HG03575 (cell line): Measurements from ENCODE around the gene C11orf24.

Source experiments
- ATAC-seq: cut with Tn5 transposase; IDR thresholded peaks from one replicate; pipeline ENCODE4 v1.9.1; 2021; ENCODE audit not compliant: unreplicated experiment, insufficient number of reproducible peaks, low FRiP score; ENCODE audit errors: extremely low read depth

The C11orf24 gene

DNA sequence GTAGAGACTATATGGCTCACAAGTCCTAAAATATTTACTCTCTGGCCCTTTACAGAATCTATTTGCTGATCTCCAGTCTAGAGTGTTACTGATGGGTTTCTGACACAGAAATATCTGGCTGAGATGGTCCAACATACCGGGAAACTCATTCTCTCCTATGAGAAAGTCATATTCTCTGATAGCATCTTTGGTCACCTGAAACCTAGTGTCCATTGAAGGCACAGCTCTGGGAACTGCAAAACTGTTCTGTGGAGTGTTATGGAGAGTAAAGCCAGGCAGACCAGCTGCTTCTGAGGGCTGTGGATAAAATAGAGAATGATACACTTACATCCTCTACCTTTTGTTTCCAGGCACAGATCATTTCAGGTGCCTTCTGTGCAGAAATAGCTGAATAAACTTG, 2.5 kb upstream of the C11orf24 start:
- no peak for ATAC-seq

DNA sequence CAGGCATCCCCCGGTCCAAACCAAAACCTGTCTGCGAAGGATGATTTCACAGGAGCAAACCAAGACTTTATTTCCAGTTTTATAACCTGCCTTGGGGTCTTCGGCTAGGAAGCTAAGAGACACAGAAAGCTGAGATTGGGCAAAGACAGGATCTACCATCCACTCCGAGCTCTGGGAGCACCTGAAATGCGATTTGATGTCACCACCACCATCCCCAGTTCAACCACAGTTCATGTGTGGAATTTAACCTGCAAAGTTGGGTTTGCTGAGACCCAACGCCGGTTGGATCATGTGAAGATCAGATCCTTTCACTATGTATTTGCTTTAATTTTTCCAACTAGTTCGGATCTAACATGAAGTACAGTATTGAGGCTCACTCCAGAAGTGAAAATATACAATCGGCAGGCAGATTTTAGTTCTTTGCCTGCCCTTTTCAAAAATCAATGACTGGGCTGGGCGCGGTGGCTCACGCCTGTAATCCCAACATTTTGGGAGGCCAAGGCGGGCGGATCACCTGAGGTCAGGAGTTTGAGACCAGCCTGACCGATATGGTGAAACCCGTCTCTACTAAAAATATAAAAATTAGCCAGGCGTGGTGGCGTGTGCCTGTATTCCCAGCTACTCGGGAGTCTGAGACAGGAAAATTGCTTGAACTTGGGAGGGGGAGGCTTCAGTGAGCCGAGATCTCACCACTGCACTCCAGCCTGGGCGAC, 1.4 kb upstream of the C11orf24 start:
- ATAC-seq, result no peak

- ATAC-seq, result no peak
Observed at GRCh38 chr11:68271023-68271780, 571 bp downstream of the C11orf24 start.

DNA sequence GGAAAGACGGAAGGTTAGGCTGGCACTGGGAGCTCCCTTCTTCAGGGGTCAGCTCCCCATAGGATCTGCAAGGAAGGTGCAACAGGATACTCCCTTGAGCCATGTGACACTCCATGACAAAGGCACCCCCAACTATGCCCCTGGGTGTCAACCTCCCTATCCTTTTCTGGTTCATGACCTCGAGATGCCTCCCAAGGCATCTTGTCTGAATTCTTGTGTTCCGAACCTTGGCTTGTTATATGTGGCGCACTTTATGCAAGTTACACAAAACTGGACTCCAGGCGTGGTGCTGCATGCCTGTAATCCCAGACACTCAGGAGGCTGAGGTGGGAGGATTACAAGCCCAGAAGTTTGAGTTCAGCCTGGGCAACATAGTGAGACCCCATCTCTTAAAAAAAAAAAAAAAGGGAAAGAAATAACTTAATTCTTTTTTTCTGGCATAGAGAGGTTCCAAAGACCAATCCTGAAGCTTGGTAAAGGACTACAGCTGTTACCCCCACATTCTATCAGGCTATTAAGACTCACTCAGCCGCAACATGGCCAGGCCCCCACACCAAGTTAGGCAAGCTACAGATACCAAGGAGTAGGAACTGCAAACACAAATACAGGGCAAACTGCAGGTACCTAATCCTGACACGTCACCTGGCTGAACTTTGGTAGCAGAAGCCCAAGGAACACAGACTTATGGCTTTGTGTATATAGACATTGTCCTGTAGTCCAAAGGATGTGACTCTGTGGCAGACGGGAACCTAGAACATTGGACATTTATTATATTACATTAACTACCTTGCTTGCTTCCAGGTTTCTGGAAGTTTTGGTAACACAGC, 1.4 kb downstream of the C11orf24 start:
- ATAC-seq, result no peak

DNA sequence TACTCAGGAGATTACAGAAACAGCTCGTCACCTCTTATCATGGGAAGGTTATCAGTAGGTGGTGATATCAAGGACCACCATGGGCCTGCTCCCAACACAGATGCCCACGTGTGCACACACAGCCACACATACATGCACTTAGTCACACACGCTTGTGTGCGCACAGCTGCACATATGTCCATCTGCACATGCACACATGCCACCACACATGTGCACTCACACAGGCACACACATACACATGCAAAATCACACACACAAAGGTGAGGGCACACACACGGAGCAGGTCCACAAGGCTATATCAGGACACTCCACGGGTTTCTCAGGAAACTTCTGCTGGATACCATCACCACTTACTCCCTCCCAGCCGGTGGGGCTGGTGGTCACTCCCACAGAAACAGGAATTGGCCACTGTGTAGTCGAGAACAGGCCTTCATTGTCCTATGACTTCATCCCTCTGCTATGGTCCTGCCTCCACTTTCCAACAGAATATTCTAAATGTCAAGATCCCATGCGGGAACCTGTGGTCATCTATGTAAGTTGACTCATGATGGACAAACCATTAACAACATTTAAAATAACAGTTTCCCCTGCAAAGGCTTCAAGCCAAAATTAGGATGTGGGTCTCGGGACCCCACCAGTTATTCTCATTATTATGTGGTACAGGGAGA, 2.2 kb downstream of the C11orf24 start:
- no peak for ATAC-seq

- no peak for ATAC-seq
Observed at GRCh38 chr11:68267881-68268240, 3.9 kb downstream of the C11orf24 start.

- no peak for ATAC-seq
Observed at GRCh38 chr11:68266936-68267880, 4.6 kb downstream of the C11orf24 start.

DNA sequence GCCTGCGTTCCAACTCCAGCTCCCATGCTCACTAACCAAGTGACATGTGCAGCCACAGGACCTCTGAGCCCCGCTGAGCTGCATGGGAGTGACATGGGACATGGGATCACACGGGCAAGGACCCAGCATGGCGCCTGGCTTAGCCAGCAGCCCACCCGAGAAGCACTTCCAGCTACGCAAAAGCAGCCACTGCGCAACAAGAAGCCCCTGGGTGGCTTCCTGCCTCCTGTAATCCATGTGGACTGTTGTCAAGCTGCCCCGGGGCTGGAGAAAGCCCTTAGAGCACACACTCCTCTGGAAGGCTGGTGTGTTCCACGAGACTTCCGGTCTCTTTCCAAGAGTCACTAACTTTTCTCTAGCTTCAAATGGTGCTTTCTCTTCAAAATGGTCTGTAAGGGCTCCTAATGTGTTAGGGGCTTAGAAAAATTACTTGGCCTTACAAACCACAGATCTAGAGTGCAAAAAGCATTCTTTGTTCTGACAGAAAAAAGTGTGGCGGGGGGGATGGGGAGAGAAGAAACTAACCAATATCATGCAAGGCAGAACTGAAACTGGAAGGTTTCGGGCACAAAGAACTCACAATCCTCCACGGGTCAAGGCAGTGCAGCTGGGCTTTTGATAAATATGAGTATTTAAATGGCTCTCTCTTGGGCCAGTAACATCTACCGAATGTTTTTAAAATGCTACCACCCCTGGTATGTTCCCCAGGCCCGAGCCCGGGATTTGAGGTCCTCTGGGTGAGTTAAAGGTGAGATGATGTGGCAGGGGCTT, 5.5 kb downstream of the C11orf24 start:
- ATAC-seq, result no peak

- ATAC-seq, result no peak
Observed at GRCh38 chr11:68264741-68265540, 6.8 kb downstream of the C11orf24 start.

DNA sequence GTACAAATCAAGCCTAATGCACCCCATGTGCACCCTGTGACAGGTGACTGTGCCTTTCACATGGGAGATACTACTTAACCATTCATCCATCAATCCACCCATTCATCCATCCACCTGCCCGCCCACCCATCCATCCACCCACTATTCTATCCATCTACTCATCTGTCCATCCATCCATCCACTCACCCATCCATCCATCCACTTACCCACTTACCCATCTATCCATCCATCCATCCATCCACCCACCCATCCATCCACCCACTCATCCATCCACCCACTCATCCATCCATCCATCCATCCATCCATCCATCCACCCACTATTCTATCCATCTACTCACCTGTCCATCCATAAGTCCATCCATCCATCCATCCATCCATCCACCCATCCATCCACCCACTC, 7.5 kb downstream of the C11orf24 start:
- ATAC-seq, result no peak

- ATAC-seq, result no peak
Observed at GRCh38 chr11:68263444-68264035, 8.2 kb downstream of the C11orf24 start.

DNA sequence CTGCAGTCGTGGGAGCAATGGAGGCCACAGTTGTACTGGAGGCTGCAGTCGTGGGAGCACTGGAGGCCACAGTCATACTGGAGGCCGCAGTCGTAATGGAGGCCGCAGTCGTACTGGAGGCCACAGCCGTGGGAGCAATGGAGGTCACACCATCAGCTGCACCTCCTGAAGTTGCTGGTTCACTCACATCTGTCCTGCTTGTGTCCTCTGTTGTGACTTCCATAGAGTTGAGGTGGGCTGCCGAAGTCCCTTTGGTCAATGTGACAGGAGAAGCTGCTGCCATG, 9.3 kb downstream of the C11orf24 start:
- no peak for ATAC-seq

GRCh38 chr11:68261749-68262543, 9.8 kb downstream of the C11orf24 start:
- no peak for ATAC-seq

DNA sequence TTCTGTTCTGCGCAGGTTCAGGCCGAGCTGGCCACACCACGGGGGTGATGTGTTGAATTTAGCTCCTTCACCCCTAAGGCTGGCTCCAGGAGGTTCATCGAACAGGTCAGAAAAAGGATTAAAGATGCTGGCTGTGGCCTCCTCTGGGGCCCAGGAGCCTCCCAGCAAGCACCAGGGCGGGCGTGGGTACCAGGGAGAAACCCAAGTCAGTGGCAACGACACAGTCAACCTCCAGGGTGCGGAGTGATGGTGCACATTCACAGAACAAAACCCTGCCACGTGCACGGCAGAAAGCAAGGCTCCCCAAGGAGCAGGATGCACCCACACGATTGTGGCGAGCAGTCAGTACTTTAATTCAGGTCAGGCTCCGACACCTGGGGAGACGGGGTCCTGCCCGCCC, 10.8 kb downstream of the C11orf24 start:
- ATAC-seq, result no peak

- ATAC-seq, result no peak
Observed at GRCh38 chr11:68260484-68260883, 11.3 kb downstream of the C11orf24 start.
